AML-193 (cell line): ENCODE data around the gene GAREM1.
"Not testable (repeated sequence)": the region's sequence is repeated elsewhere in the genome, so short reads cannot be mapped to it uniquely, and the experiment has no call there.

Source experiments
- DNase-seq, 2 experiments: peaks; one replicate each; lab custom pipeline; 2025; lab: John Stamatoyannopoulos, UW

Gene GAREM1

GRCh38 chr18:32470714-32471633 is at the start of gene GAREM1:
GAREM1 (minus strand) TSS chr18:32470882; CDS start chr18:32470428, 454 bp downstream.
- peak; percentile 42 to 73 for DNase-seq

- DNase-seq, result no peak
Measured at GRCh38 chr18:32511147-32511546, 40.5 kb upstream of the GAREM1 start.

GRCh38 chr18:32509111-32509510 is 38.4 kb upstream of the GAREM1 start:
- DNase-seq, result no peak

- no peak for DNase-seq
Measured at GRCh38 chr18:32507093-32507492, 36.4 kb upstream of the GAREM1 start.

- DNase-seq, result no peak
Measured at GRCh38 chr18:32502014-32502413, 31.3 kb upstream of the GAREM1 start.

GRCh38 chr18:32501242-32501641 is 30.6 kb upstream of the GAREM1 start:
- DNase-seq, result not testable (repeated sequence)

- no peak for DNase-seq
Measured at GRCh38 chr18:32483002-32483401, 12.3 kb upstream of the GAREM1 start.

GRCh38 chr18:32482117-32482516 is 11.4 kb upstream of the GAREM1 start:
- no peak for DNase-seq

GRCh38 chr18:32480581-32480980 is 9.9 kb upstream of the GAREM1 start:
- no peak for DNase-seq

GRCh38 chr18:32478807-32479206 is 8.1 kb upstream of the GAREM1 start:
- no peak for DNase-seq

- no peak for DNase-seq
Measured at GRCh38 chr18:32478317-32478716, 7.6 kb upstream of the GAREM1 start.

GRCh38 chr18:32476106-32476505 is 5.4 kb upstream of the GAREM1 start:
- DNase-seq, result no peak

- DNase-seq, result not testable (repeated sequence)
Measured at GRCh38 chr18:32475069-32475468, 4.4 kb upstream of the GAREM1 start.

GRCh38 chr18:32473325-32473724 is 2.6 kb upstream of the GAREM1 start:
- DNase-seq, result no peak

GRCh38 chr18:32472841-32473240 is 2.2 kb upstream of the GAREM1 start:
- no peak for DNase-seq

GRCh38 chr18:32470460-32470713 is 295 bp downstream of the GAREM1 start:
- DNase-seq, result no peak

GRCh38 chr18:32469691-32470459 is 807 bp downstream of the GAREM1 start:
- DNase-seq, result no peak

- no peak for DNase-seq
Measured at GRCh38 chr18:32469190-32469651, 1.5 kb downstream of the GAREM1 start.

- DNase-seq, result no peak
Measured at GRCh38 chr18:32468147-32468845, 2.4 kb downstream of the GAREM1 start.

GRCh38 chr18:32461709-32462272 is 8.9 kb downstream of the GAREM1 start:
- no peak for DNase-seq

- DNase-seq, result no peak
Measured at GRCh38 chr18:32460171-32460731, 10.4 kb downstream of the GAREM1 start.
